OCI-LY1 (cell line): ENCODE results near the gene AHCTF1.

ENCODE experiments used
- CTCF ChIP-seq: fragments of 200-600 bp; sonication (generic), shearing (Covaris generic); IDR thresholded peaks from 2 replicates; pipeline ENCODE4 v1.5.1; 2017; ENCODE audit warnings: mild to moderate bottlenecking, antibody characterized with exemption, low read length, moderate library complexity, mixed read lengths
- EZH2 ChIP-seq: fragments of 200-600 bp; sonication (generic), shearing (Covaris generic); IDR thresholded peaks from 2 replicates; pipeline ENCODE4 v1.8.0; 2017; ENCODE audit warnings: borderline replicate concordance, mixed run types, mild to moderate bottlenecking, antibody characterized with exemption, low read length, moderate library complexity, mixed read lengths

- TF ChIP-seq CTCF = no peak
- no peak for TF ChIP-seq EZH2
Observed at GRCh38 chr1:246837418-246838117, 94.2 kb downstream of the AHCTF1 start.
